KMS-11 (cell line): ENCODE measurements around the gene EP400.

Experiments used
- H2AFZ ChIP-seq: fragments of 200-600 bp; sonication (generic); 2 replicates; pipeline ENCODE4 v1.6.1; 2016; ENCODE audit warnings: antibody characterized with exemption, mixed run types, low read depth
- H3K27ac ChIP-seq: fragments of 200-600 bp; sonication (generic); 2 replicates; pipeline ENCODE4 v1.6.1; 2016; ENCODE audit warnings: mild to moderate bottlenecking, mixed run types
- H3K27me3 ChIP-seq: fragments of 200-600 bp; sonication (generic); 2 replicates; pipeline ENCODE4 v1.6.1; 2017; ENCODE audit warnings: mild to moderate bottlenecking, low read depth, mixed run types, moderate library complexity; ENCODE audit not compliant: insufficient read depth
- H3K36me3 ChIP-seq: fragments of 200-600 bp; sonication (generic); 2 replicates; pipeline ENCODE4 v1.6.1; 2017; ENCODE audit warnings: mild to moderate bottlenecking, mixed run types; ENCODE audit not compliant: insufficient read depth
- H3K4me1 ChIP-seq: fragments of 200-600 bp; sonication (generic); 2 replicates; pipeline ENCODE4 v1.6.1; 2016; ENCODE audit warnings: mild to moderate bottlenecking, low read depth, mixed run types; ENCODE audit not compliant: poor library complexity, severe bottlenecking
- H3K4me2 ChIP-seq: fragments of 200-600 bp; sonication (generic); 2 replicates; pipeline ENCODE4 v1.7.0; 2016; ENCODE audit warnings: mild to moderate bottlenecking, mixed run types
- H3K4me3 ChIP-seq: fragments of 200-600 bp; sonication (generic); IDR thresholded peaks from 2 replicates; pipeline ENCODE4 v1.6.1; 2017; ENCODE audit warnings: low read depth, low read length, mixed read lengths; ENCODE audit not compliant: insufficient read depth
- H3K79me2 ChIP-seq: fragments of 200-600 bp; sonication (generic); 2 replicates; pipeline ENCODE4 v1.6.1; 2016; ENCODE audit warnings: low read depth, mixed run types; ENCODE audit not compliant: insufficient read depth
- H3K9ac ChIP-seq: fragments of 200-600 bp; sonication (generic); 2 replicates; pipeline ENCODE4 v1.6.1; 2016; ENCODE audit warnings: mild to moderate bottlenecking, mixed run types
- H4K20me1 ChIP-seq: fragments of 200-600 bp; sonication (generic); 2 replicates; pipeline ENCODE4 v1.6.1; 2016; ENCODE audit warnings: mild to moderate bottlenecking, mixed run types; ENCODE audit not compliant: insufficient read depth
- CTCF ChIP-seq: fragments of 200-600 bp; sonication (generic); conservative IDR thresholded peaks from 2 replicates; pipeline ENCODE4 v1.6.1; 2017; ENCODE audit warnings: low read depth, mild to moderate bottlenecking, antibody characterized with exemption, low read length, moderate library complexity, mixed read lengths

Gene EP400

GRCh38 chr12:132030367-132031038 lies 80.8 kb downstream of the EP400 start:
- Histone ChIP-seq H3K79me2 (no peaks in the 10 kb centered on the region), H2AFZ (no peak overlapping the region), H3K36me3 (no peaks in the 10 kb centered on the region), H3K27me3 (no peaks in the 10 kb centered on the region), H3K4me2 (no peak overlapping the region), H3K4me3 (no peak overlapping the region), H4K20me1 (no peaks in the 10 kb centered on the region), H3K9ac (no peak overlapping the region), H3K27ac (no peak overlapping the region), H3K4me1 (no peaks in the 10 kb centered on the region)
- TF ChIP-seq CTCF: no peak

- no peaks in the 10 kb centered on the region for H4K20me1 ChIP-seq
- H3K4me2 ChIP-seq: no peak overlapping the region
- no peaks in the 10 kb centered on the region for H3K79me2 ChIP-seq
- no peaks in the 10 kb centered on the region for H3K4me1 ChIP-seq
- no peaks in the 10 kb centered on the region for H3K27me3 ChIP-seq
- no peak overlapping the region for H3K27ac ChIP-seq
- no peak overlapping the region for H3K4me3 ChIP-seq
- no peak overlapping the region for H3K9ac ChIP-seq
- H2AFZ ChIP-seq: no peak overlapping the region
- H3K36me3 ChIP-seq: no peaks in the 10 kb centered on the region
- no peak for TF ChIP-seq CTCF
Observed at GRCh38 chr12:132033627-132034026, 83.9 kb downstream of the EP400 start.

- H3K27ac ChIP-seq: no peak overlapping the region
- no peaks in the 10 kb centered on the region for H4K20me1 ChIP-seq
- H3K4me1 ChIP-seq: no peaks in the 10 kb centered on the region
- no peak overlapping the region for H3K4me3 ChIP-seq
- H3K27me3 ChIP-seq: no peaks in the 10 kb centered on the region
- no peaks in the 10 kb centered on the region for H3K79me2 ChIP-seq
- no peaks in the 10 kb centered on the region for H3K36me3 ChIP-seq
- no peak overlapping the region for H3K9ac ChIP-seq
- TF ChIP-seq CTCF: no peak
- no peak overlapping the region for H3K4me2 ChIP-seq
- no peak overlapping the region for H2AFZ ChIP-seq
Observed at GRCh38 chr12:132036063-132036683, 86.4 kb downstream of the EP400 start.

- H2AFZ ChIP-seq: no peak overlapping the region
- H3K9ac ChIP-seq: no peak overlapping the region
- H3K27me3 ChIP-seq: no peaks in the 10 kb centered on the region
- no peaks in the 10 kb centered on the region for H3K36me3 ChIP-seq
- no peak overlapping the region for H3K4me2 ChIP-seq
- H3K79me2 ChIP-seq: no peaks in the 10 kb centered on the region
- TF ChIP-seq CTCF: no peak
- no peaks in the 10 kb centered on the region for H3K4me1 ChIP-seq
- H4K20me1 ChIP-seq: no peaks in the 10 kb centered on the region
- no peak overlapping the region for H3K27ac ChIP-seq
- H3K4me3 ChIP-seq: no peak overlapping the region
Observed at GRCh38 chr12:132040906-132041606, 91.3 kb downstream of the EP400 start.
